ENCODE results near the gene KLF15.

GRCh38 chr3:126310816-126311215 lies 46.4 kb downstream of the KLF15 start:
- TF ChIP-seq CTCF (conservative IDR thresholded peaks at IDR 0.05; ENCODE audit: low read depth, low read length) (no peak), EZH2 (IDR thresholded peaks at IDR 0.05; ENCODE audit: borderline replicate concordance, low read depth, low read length, poor library complexity, severe bottlenecking) (no peak)

All from A673 (cell line).